Suprapubic skin (tissue), 4 donors: ENCODE data around the gene ABHD11. TPM values are rescaled to one million over a fixed set of nuclear protein-coding genes. Genes with fewer than 3 reads are reported as not detected.

Experiments used
- DNase-seq, 2 donors: peaks; one replicate each; pipeline ENCODE4 v3.0.0-alpha.2; 2019; ENCODE audit warnings: low spot score in 2 of 2
- H3K27ac ChIP-seq: fragments of 200-600 bp; sonication (generic); one replicate; pipeline ENCODE4 v1.5.1; 2019
- H3K27me3 ChIP-seq: fragments of 200-600 bp; sonication (generic); one replicate; pipeline ENCODE4 v1.5.1; 2019
- H3K36me3 ChIP-seq: fragments of 200-600 bp; sonication (generic); one replicate; pipeline ENCODE4 v1.5.1; 2019
- H3K4me1 ChIP-seq: fragments of 200-600 bp; sonication (generic); one replicate; pipeline ENCODE4 v1.5.1; 2019
- H3K4me3 ChIP-seq: fragments of 200-600 bp; sonication (generic); one replicate; pipeline ENCODE4 v1.5.1; 2019; ENCODE audit warnings: mild to moderate bottlenecking
- H3K9me3 ChIP-seq: fragments of 200-600 bp; sonication (generic); one replicate; pipeline ENCODE4 v1.5.1; 2019
- CTCF ChIP-seq, 2 donors: fragments of 200-600 bp in 1 of 2; fragments of 450-650 bp in 1 of 2; sonication (generic) in 1 of 2; IDR thresholded peaks; one replicate each; pipeline ENCODE4 v1.5.1; 2016 to 2019; ENCODE audit warnings: antibody characterized with exemption in 2 of 2, mild to moderate bottlenecking in 1 of 2, moderate library complexity in 1 of 2
- EP300 ChIP-seq: sonication (generic); formaldehyde crosslinking; IDR thresholded peaks from one replicate; pipeline ENCODE4 v1.6.1; 2017; ENCODE audit warnings: antibody characterized with exemption
- POLR2A ChIP-seq, 2 donors: fragments of 450-650 bp; IDR thresholded peaks; one replicate each; pipeline ENCODE4 v1.6.1; 2017; ENCODE audit warnings: antibody characterized with exemption in 2 of 2, mild to moderate bottlenecking in 2 of 2, moderate library complexity in 2 of 2
- POLR2AphosphoS5 ChIP-seq, 3 donors: sonication (generic); formaldehyde crosslinking; IDR thresholded peaks; one replicate each; pipeline ENCODE4 v1.6.1; 2017; ENCODE audit warnings: antibody characterized with exemption in 3 of 3
- WGBS: methylation state at CpG from one replicate; pipeline ENCODE4 v1.1.5; 2018; 5-methylcytosine and 5-hydroxymethylcytosine counted together
- total RNA-seq, 4 donors: library from RNA; depleted of rRNA; stranded (reverse); fragments of >200 nt; gene quantifications; one replicate each; pipeline ENCODE4 v1.1.0, GENCODE V29; 2016

The ABHD11 gene
- total RNA-seq, 4 donors from 2014 or later = 15.2 to 39.4 (median 23.7) TPM

GRCh38 chr7:73690646-73691045, 48.0 kb downstream of the ABHD11 start:
- Histone ChIP-seq H3K27ac (no peak overlapping the region), H3K9me3 (no peaks in the 10 kb centered on the region), H3K4me1 (no peaks in the 10 kb centered on the region), H3K4me3 (no peak overlapping the region), H3K36me3 (peaks cover 93% of the 10 kb centered on the region), H3K27me3 (no peaks in the 10 kb centered on the region)
- no peak for DNase-seq
- TF ChIP-seq CTCF (IDR thresholded peaks at IDR 0.05) = no peak
- TF ChIP-seq POLR2AphosphoS5 (IDR thresholded peaks at IDR 0.05) = no peak
- TF ChIP-seq EP300 = no peak
- no peak for TF ChIP-seq POLR2A (IDR thresholded peaks at IDR 0.05)
- 82% methylated on average over 7 of the region's 7 CpGs for whole genome bisulfite sequencing

- DNase-seq = no peak
- Histone ChIP-seq H3K4me3 (no peak overlapping the region), H3K4me1 (peaks cover 9% of the 10 kb centered on the region), H3K27me3 (no peaks in the 10 kb centered on the region), H3K27ac (no peak overlapping the region), H3K36me3 (peaks cover 69% of the 10 kb centered on the region), H3K9me3 (no peaks in the 10 kb centered on the region)
- 94% methylated on average over 8 of the region's 8 CpGs for WGBS
- no peak for TF ChIP-seq POLR2AphosphoS5 (IDR thresholded peaks at IDR 0.05)
- TF ChIP-seq POLR2A (IDR thresholded peaks at IDR 0.05) = no peak
- TF ChIP-seq EP300 = no peak
These were observed 50.3 kb downstream of the ABHD11 start for GRCh38 chr7:73688288-73688687.

Other genes with a start within 250 kb of the ABHD11 start
- gene BAZ1B, start 216.5 kb downstream of the ABHD11 start, total RNA-seq = 10 to 100 TPM; 27.9 to 36.7 (median 29.6) TPM
- gene BCL7B, start 181.1 kb downstream of the ABHD11 start, total RNA-seq = 10 to 100 TPM; 33.4 to 55.4 (median 46.1) TPM
- 10 to 100 TPM; 23.3 to 43.3 (median 40.8) TPM for gene TBL2, start 160.2 kb downstream of the ABHD11 start, total RNA-seq
- gene MLXIPL, start 114.3 kb downstream of the ABHD11 start, total RNA-seq = 1 to 10 TPM; 1.9 to 9.3 (median 2.7) TPM
- 1 to 10 TPM; 1.9 to 3.5 (median 2.1) TPM for gene VPS37D, start 71.0 kb downstream of the ABHD11 start, total RNA-seq
- gene DNAJC30, start 55.3 kb downstream of the ABHD11 start, total RNA-seq = 1 to 10 TPM; 4.4 to 4.9 (median 4.8) TPM
- 10 to 100 TPM; 48.1 to 65.8 (median 53.8) TPM for gene BUD23, start 55.2 kb downstream of the ABHD11 start, total RNA-seq
- 1 to 10 TPM; 3.3 to 6.0 (median 4.3) TPM for gene STX1A, start 19.1 kb downstream of the ABHD11 start, total RNA-seq
- 10 to 100 TPM in 2 of 4 donors, 1 to 10 TPM in 2; 4.6 to 19.4 (median 12.0) TPM for gene CLDN3, start 31.5 kb upstream of the ABHD11 start, total RNA-seq
- 100 to 1,000 TPM in 3 of 4 donors, 10 to 100 TPM in 1; 82.6 to 389 (median 254) TPM for gene CLDN4, start 92.2 kb upstream of the ABHD11 start, total RNA-seq
- 1 to 10 TPM in 3 of 4 donors, not detected in 1; 2.0 to 6.8 (median 2.9) TPM for gene METTL27, start 103.7 kb upstream of the ABHD11 start, total RNA-seq
- gene TMEM270, start 122.4 kb upstream of the ABHD11 start, total RNA-seq = not detected